Activated naive CD8-positive, alpha-beta T cell treated with anti-CD3 and anti-CD28 coated beads, Interleukin-2, amount 50 U/mL, for 24 hours (primary cell): ENCODE data around the gene OR2G2.
A peak's percentile ranks its signal among the peaks of the same experiment; 100 is the strongest.

Source experiments
- ATAC-seq: fragments of 150-1000 bp; cut with Tn5 transposase; one replicate; pipeline ENCODE4 v1.10.0; 2021
- DNase-seq: peaks from one replicate; pipeline ENCODE4 v3.0.0; 2021
- H3K27ac Mint-ChIP-seq: one replicate; pipeline ENCODE4 v1.8.0; 2021; ENCODE audit warnings: mild to moderate bottlenecking, mixed read lengths
- H3K27me3 Mint-ChIP-seq: one replicate; pipeline ENCODE4 v1.8.0; 2021; ENCODE audit warnings: mixed read lengths
- H3K36me3 Mint-ChIP-seq: one replicate; pipeline ENCODE4 v1.8.0; 2021; ENCODE audit warnings: low read depth, mixed read lengths
- H3K4me1 Mint-ChIP-seq: one replicate; pipeline ENCODE4 v1.8.0; 2021; ENCODE audit warnings: mixed read lengths
- H3K4me3 Mint-ChIP-seq: one replicate; pipeline ENCODE4 v1.8.0; 2021; ENCODE audit warnings: mild to moderate bottlenecking, moderate library complexity, mixed read lengths
- H3K9me3 Mint-ChIP-seq: one replicate; pipeline ENCODE4 v1.8.0; 2021; ENCODE audit warnings: mixed read lengths

Gene OR2G2

GRCh38 chr1:247578946-247579460 is 9.2 kb upstream of the OR2G2 start:
- ATAC-seq: no peak
- Mint-ChIP-seq H3K9me3 (no peaks in the 10 kb centered on the region), H3K4me1 (no peaks in the 10 kb centered on the region), H3K36me3 (no peaks in the 10 kb centered on the region), H3K27me3 (peaks cover 2% of the 10 kb centered on the region), H3K4me3 (no peak overlapping the region), H3K27ac (no peak overlapping the region)
- no peak for DNase-seq

GRCh38 chr1:247605286-247605685 is 17.1 kb downstream of the OR2G2 start, which contains the start of gene OR2G3:
Gene OR2G3, plus strand, starts transcription at chr1:247605586. Its CDS starts 0 bp downstream, at chr1:247605586.
- Mint-ChIP-seq H3K27ac (no peak within 1 kb of the TSS), H3K4me1 (no peaks in the 10 kb centered on the region), H3K9me3 (peaks cover 4% of the 10 kb centered on the region), H3K36me3 (no peaks in the 10 kb centered on the region), H3K27me3 (peaks cover 4% of the 10 kb centered on the region), H3K4me3 (no peak within 1 kb of the TSS)
- DNase-seq: no peak
- no peak for ATAC-seq

- H3K27ac Mint-ChIP-seq: no peak overlapping the region
- H3K4me3 Mint-ChIP-seq: no peak overlapping the region
- no peak for DNase-seq
- ATAC-seq: no peak
- H3K4me1 Mint-ChIP-seq: no peaks in the 10 kb centered on the region
- no peaks in the 10 kb centered on the region for H3K36me3 Mint-ChIP-seq
- no peaks in the 10 kb centered on the region for H3K27me3 Mint-ChIP-seq
- H3K9me3 Mint-ChIP-seq: peaks cover 4% of the 10 kb centered on the region
Observed at GRCh38 chr1:247613405-247613804, 25.2 kb downstream of the OR2G2 start.

- Mint-ChIP-seq H3K27ac (no peak overlapping the region), H3K4me3 (no peak overlapping the region), H3K4me1 (no peaks in the 10 kb centered on the region), H3K9me3 (peaks cover under 1% of the 10 kb centered on the region), H3K27me3 (no peaks in the 10 kb centered on the region), H3K36me3 (no peaks in the 10 kb centered on the region)
- DNase-seq (no peak), ATAC-seq (no peak)
Observed at GRCh38 chr1:247614625-247615024, 26.5 kb downstream of the OR2G2 start.

- DNase-seq (no peak), ATAC-seq (no peak)
- Mint-ChIP-seq H3K4me3 (no peak overlapping the region), H3K4me1 (no peaks in the 10 kb centered on the region), H3K36me3 (no peaks in the 10 kb centered on the region), H3K27me3 (peaks cover 3% of the 10 kb centered on the region), H3K27ac (no peak overlapping the region), H3K9me3 (no peaks in the 10 kb centered on the region)
Observed at GRCh38 chr1:247627951-247628350, 39.8 kb downstream of the OR2G2 start.

- Mint-ChIP-seq H3K36me3 (peaks cover 2% of the 10 kb centered on the region), H3K9me3 (peaks cover 8% of the 10 kb centered on the region), H3K4me1 (peaks cover 4% of the 10 kb centered on the region), H3K4me3 (no peak overlapping the region), H3K27me3 (peaks cover 26% of the 10 kb centered on the region), H3K27ac (no peak overlapping the region)
- ATAC-seq: no peak
- DNase-seq: no peak
Observed at GRCh38 chr1:247638011-247638410, 49.9 kb downstream of the OR2G2 start.

- Mint-ChIP-seq H3K4me1 (peaks cover 4% of the 10 kb centered on the region), H3K4me3 (peak overlapping the region; percentile 43), H3K27me3 (peaks cover 26% of the 10 kb centered on the region), H3K36me3 (peaks cover 2% of the 10 kb centered on the region), H3K9me3 (peaks cover 8% of the 10 kb centered on the region), H3K27ac (no peak overlapping the region)
- DNase-seq: no peak
- no peak for ATAC-seq
Observed at GRCh38 chr1:247638781-247639180, 50.6 kb downstream of the OR2G2 start.
